ENCODE data around the gene ZBED6.
"Not testable (repeated sequence)": the region's sequence is repeated elsewhere in the genome, so short reads cannot be mapped to it uniquely, and the experiment has no call there.

ZBED6 gene

DNA sequence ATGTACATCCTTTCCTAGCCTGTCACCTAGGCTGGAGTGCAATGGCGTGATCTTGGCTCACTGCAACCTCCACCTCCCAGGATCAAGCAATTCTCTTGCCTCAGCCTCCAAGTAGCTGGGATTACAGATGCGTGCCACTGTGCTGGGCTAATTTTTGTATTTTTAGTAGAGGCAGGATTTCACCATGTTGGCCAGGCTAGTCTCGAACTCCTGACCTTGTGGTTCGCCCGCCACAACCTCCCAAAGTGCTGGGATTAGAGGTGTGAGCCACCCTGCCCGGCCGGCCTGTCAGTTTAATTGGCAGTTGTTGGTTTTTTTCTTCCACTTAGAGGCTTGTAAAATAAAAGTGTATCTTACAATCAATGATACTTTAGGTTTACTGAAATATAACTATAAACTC is 1.9 kb upstream of the ZBED6 start:
- not testable (repeated sequence) for H3K4me3 ChIP-seq (ENCODE audit: insufficient read depth in 1 of 2, low read depth in 1 of 2, low read length in 2 of 2); H3K4ac ChIP-seq (ENCODE audit: low read depth in 1 of 2, low read length in 2 of 2); H2AK5ac ChIP-seq (ENCODE audit: low read length, severe bottlenecking); H2BK5ac ChIP-seq (ENCODE audit: low read depth, low read length, poor library complexity, severe bottlenecking); H2BK120ac ChIP-seq (ENCODE audit: low read depth, low read length); H3K9me3 ChIP-seq (ENCODE audit: control insufficient read depth, low read length); H4K91ac ChIP-seq (ENCODE audit: low read length); H3K27me3 ChIP-seq (ENCODE audit: control insufficient read depth in 1 of 2, insufficient read depth in 1 of 2, low read length in 2 of 2); H3K27ac ChIP-seq (ENCODE audit: low read length, poor library complexity, severe bottlenecking); H3K4me2 ChIP-seq (ENCODE audit: low read length, poor library complexity, severe bottlenecking); H3K14ac ChIP-seq (ENCODE audit: low read length in 2 of 2); H3K79me1 ChIP-seq (replicated peaks; ENCODE audit: low read length, poor library complexity, severe bottlenecking); H2AFZ ChIP-seq (ENCODE audit: low read depth, low read length); H2BK12ac ChIP-seq (ENCODE audit: low read length in 2 of 2); H3K18ac ChIP-seq (ENCODE audit: low read depth in 1 of 2, low read length in 2 of 2); DNase-seq; H4K8ac ChIP-seq (ENCODE audit: low read length); H3K9ac ChIP-seq (ENCODE audit: low read length); H3K4me1 ChIP-seq (ENCODE audit: control insufficient read depth, insufficient read depth, low read depth, low read length); H3K23ac ChIP-seq (ENCODE audit: low read length in 2 of 2); H2BK15ac ChIP-seq (ENCODE audit: low read depth, poor library complexity, severe bottlenecking)
- WGBS: 90% methylated on average over 4 of the region's 7 CpGs
- H3K36me3 ChIP-seq (ENCODE audit: control insufficient read depth in 1 of 2, insufficient read depth in 2 of 2, low read depth in 1 of 2, low read length in 2 of 2): peaks cover 7 to 14% of the 10 kb centered on the region in 2 experiments

DNA sequence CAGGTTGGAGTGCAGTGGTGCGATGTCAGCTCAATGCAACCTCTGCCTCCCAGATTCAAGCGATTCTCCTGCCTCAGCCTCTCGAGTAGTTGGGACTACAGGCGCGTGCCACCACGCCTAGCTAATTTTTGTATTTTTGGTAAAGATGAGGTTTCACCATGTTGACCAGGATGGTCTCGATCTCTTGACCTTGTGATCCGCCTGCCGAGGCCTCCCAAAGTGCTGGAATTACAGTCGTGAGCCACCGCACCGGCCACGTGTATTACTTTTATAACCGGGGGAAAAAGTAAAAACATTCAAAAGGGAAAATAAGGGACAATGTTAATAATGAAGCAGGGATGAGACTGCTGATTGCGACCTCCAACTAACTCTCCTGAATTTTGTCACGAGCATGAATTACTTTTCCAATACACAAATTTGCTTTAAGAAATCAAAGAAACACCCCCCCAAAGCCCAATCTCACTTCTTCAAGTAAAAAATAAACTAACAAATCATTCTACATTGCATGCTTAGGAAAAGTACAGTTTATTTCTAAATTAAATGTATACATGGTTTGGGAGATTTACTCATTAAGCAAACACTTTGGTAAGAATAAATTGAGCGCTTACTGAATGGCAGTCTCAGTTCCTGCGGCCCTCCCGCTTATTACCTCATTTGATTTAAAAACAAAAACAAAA is 521 bp upstream of the ZBED6 start:
- Histone ChIP-seq H3K79me1 (replicated peaks; ENCODE audit: low read length, poor library complexity, severe bottlenecking) (no peaks in the 10 kb centered on the region), H3K27me3 (ENCODE audit: control insufficient read depth in 1 of 2, insufficient read depth in 1 of 2, low read length in 2 of 2) (no peaks in the 10 kb centered on the region), H3K9me3 (ENCODE audit: control insufficient read depth, low read length) (peaks cover 4% of the 10 kb centered on the region), H2AK5ac (ENCODE audit: low read length, severe bottlenecking) (no peak overlapping the region), H3K4ac (ENCODE audit: low read depth in 1 of 2, low read length in 2 of 2) (no peak overlapping the region), H3K9ac (ENCODE audit: low read length) (peak overlapping the region; percentile 96), H2BK5ac (ENCODE audit: low read depth, low read length, poor library complexity, severe bottlenecking) (no peak overlapping the region), H3K4me2 (ENCODE audit: low read length, poor library complexity, severe bottlenecking) (peak overlapping the region; percentile 78), H2BK12ac (ENCODE audit: low read length in 2 of 2) (no peak overlapping the region), H3K18ac (ENCODE audit: low read depth in 1 of 2, low read length in 2 of 2) (no peak overlapping the region), H3K4me1 (ENCODE audit: control insufficient read depth, insufficient read depth, low read depth, low read length) (peaks cover 2% of the 10 kb centered on the region), H4K8ac (ENCODE audit: low read length) (no peak overlapping the region), H4K91ac (ENCODE audit: low read length) (no peak overlapping the region), H3K23ac (ENCODE audit: low read length in 2 of 2) (no peak overlapping the region), H3K4me3 (ENCODE audit: insufficient read depth in 1 of 2, low read depth in 1 of 2, low read length in 2 of 2) (peak overlapping the region in 1 of 2 experiments; percentile 96), H2BK15ac (ENCODE audit: low read depth, poor library complexity, severe bottlenecking) (peak overlapping the region; percentile 83), H2AFZ (ENCODE audit: low read depth, low read length) (no peak overlapping the region), H3K14ac (ENCODE audit: low read length in 2 of 2) (no peak overlapping the region), H2BK120ac (ENCODE audit: low read depth, low read length) (no peak overlapping the region), H3K36me3 (ENCODE audit: control insufficient read depth in 1 of 2, insufficient read depth in 2 of 2, low read depth in 1 of 2, low read length in 2 of 2) (peaks cover 7 to 23% of the 10 kb centered on the region in 2 experiments), H3K27ac (ENCODE audit: low read length, poor library complexity, severe bottlenecking) (peak overlapping the region; percentile 40)
- no peak for DNase-seq
- 69% methylated on average over 19 of the region's 19 CpGs for WGBS

DNA sequence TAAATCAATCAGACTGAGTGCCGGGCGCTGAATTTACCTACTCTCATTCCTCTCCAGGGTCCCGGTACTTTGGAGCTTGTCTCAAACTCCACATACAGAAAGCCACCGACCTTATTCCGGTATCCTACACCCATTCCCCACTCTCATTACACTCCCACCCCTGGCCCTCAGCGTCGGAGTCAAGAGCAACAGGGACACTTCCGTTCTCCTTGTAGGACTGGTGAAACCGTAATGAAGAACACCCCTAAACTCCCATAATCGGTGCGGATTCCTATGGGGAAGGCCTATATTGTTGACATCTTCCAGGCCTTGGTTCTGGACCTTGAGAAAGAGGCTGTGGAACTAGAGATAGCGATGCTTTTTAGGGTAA is 798 bp downstream of the ZBED6 start:
- Histone ChIP-seq H2AFZ (ENCODE audit: low read depth, low read length) (no peak overlapping the region), H3K9me3 (ENCODE audit: control insufficient read depth, low read length) (peaks cover 2% of the 10 kb centered on the region), H2BK5ac (ENCODE audit: low read depth, low read length, poor library complexity, severe bottlenecking) (peak overlapping the region; percentile 71), H3K27ac (ENCODE audit: low read length, poor library complexity, severe bottlenecking) (peak overlapping the region; percentile 97), H3K14ac (ENCODE audit: low read length in 2 of 2) (peak overlapping the region in 1 of 2 experiments; percentile 70), H4K8ac (ENCODE audit: low read length) (peak overlapping the region; percentile 27), H3K9ac (ENCODE audit: low read length) (peak overlapping the region; percentile 96), H3K36me3 (ENCODE audit: control insufficient read depth in 1 of 2, insufficient read depth in 2 of 2, low read depth in 1 of 2, low read length in 2 of 2) (peaks cover 7 to 27% of the 10 kb centered on the region in 2 experiments), H3K4ac (ENCODE audit: low read depth in 1 of 2, low read length in 2 of 2) (peak overlapping the region in 1 of 2 experiments; percentile 81), H3K4me1 (ENCODE audit: control insufficient read depth, insufficient read depth, low read depth, low read length) (peaks cover 2% of the 10 kb centered on the region), H2AK5ac (ENCODE audit: low read length, severe bottlenecking) (peak overlapping the region; percentile 74), H3K79me1 (replicated peaks; ENCODE audit: low read length, poor library complexity, severe bottlenecking) (no peaks in the 10 kb centered on the region), H2BK120ac (ENCODE audit: low read depth, low read length) (peak overlapping the region; percentile 97), H3K27me3 (ENCODE audit: control insufficient read depth in 1 of 2, insufficient read depth in 1 of 2, low read length in 2 of 2) (no peaks in the 10 kb centered on the region), H3K4me2 (ENCODE audit: low read length, poor library complexity, severe bottlenecking) (peak overlapping the region; percentile 54), H4K91ac (ENCODE audit: low read length) (peak overlapping the region; percentile 70), H3K23ac (ENCODE audit: low read length in 2 of 2) (no peak overlapping the region), H2BK15ac (ENCODE audit: low read depth, poor library complexity, severe bottlenecking) (no peak overlapping the region), H2BK12ac (ENCODE audit: low read length in 2 of 2) (peak overlapping the region in 1 of 2 experiments; percentile 24), H3K4me3 (ENCODE audit: insufficient read depth in 1 of 2, low read depth in 1 of 2, low read length in 2 of 2) (peak overlapping the region; percentile 70 to 96), H3K18ac (ENCODE audit: low read depth in 1 of 2, low read length in 2 of 2) (peak overlapping the region; percentile 75 to 85)
- peak; percentile 66 for DNase-seq
- WGBS: under 1% methylated on average over 12 of the region's 12 CpGs

DNA sequence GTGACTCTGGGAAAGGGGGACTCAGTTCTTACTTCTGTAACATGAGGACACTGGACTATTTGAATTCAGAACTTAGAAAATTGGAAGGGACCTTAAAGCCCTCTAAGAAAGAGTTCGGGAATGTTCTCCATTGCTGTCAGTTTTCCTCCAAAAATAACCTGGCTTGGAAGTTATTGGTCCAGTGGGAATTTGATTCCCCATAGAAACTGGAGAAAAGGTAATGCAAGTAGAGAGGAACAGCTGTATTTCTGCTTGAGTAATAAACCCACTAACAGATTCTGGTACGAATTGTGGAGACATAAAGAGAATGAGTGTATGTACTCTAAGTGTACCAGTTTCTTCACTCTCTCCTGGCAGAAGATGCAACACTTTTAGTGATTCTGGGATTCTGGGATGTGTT is 1.8 kb downstream of the ZBED6 start:
- Histone ChIP-seq H2AFZ (ENCODE audit: low read depth, low read length) (no peak overlapping the region), H2BK5ac (ENCODE audit: low read depth, low read length, poor library complexity, severe bottlenecking) (no peak overlapping the region), H3K4me3 (ENCODE audit: insufficient read depth in 1 of 2, low read depth in 1 of 2, low read length in 2 of 2) (peak overlapping the region in 1 of 2 experiments; percentile 96), H3K9me3 (ENCODE audit: control insufficient read depth, low read length) (no peaks in the 10 kb centered on the region), H3K9ac (ENCODE audit: low read length) (peak overlapping the region; percentile 96), H3K23ac (ENCODE audit: low read length in 2 of 2) (no peak overlapping the region), H3K4me1 (ENCODE audit: control insufficient read depth, insufficient read depth, low read depth, low read length) (peaks cover 2% of the 10 kb centered on the region), H4K8ac (ENCODE audit: low read length) (no peak overlapping the region), H3K79me1 (replicated peaks; ENCODE audit: low read length, poor library complexity, severe bottlenecking) (no peaks in the 10 kb centered on the region), H2AK5ac (ENCODE audit: low read length, severe bottlenecking) (no peak overlapping the region), H3K27ac (ENCODE audit: low read length, poor library complexity, severe bottlenecking) (no peak overlapping the region), H2BK12ac (ENCODE audit: low read length in 2 of 2) (no peak overlapping the region), H2BK15ac (ENCODE audit: low read depth, poor library complexity, severe bottlenecking) (no peak overlapping the region), H3K18ac (ENCODE audit: low read depth in 1 of 2, low read length in 2 of 2) (no peak overlapping the region), H3K36me3 (ENCODE audit: control insufficient read depth in 1 of 2, insufficient read depth in 2 of 2, low read depth in 1 of 2, low read length in 2 of 2) (peaks cover 7 to 32% of the 10 kb centered on the region in 2 experiments), H2BK120ac (ENCODE audit: low read depth, low read length) (no peak overlapping the region), H3K4me2 (ENCODE audit: low read length, poor library complexity, severe bottlenecking) (peak overlapping the region; percentile 79), H4K91ac (ENCODE audit: low read length) (no peak overlapping the region), H3K14ac (ENCODE audit: low read length in 2 of 2) (no peak overlapping the region), H3K4ac (ENCODE audit: low read depth in 1 of 2, low read length in 2 of 2) (no peak overlapping the region), H3K27me3 (ENCODE audit: control insufficient read depth in 1 of 2, insufficient read depth in 1 of 2, low read length in 2 of 2) (no peaks in the 10 kb centered on the region)
- no peak for DNase-seq
- WGBS: 72% methylated on average over 2 of the region's 2 CpGs

Data from mesenchymal stem cell (in vitro differentiated cells and primary cell).